GM06990 (cell line): ENCODE measurements around the gene INIP.
"Not testable (repeated sequence)": the region's sequence is repeated elsewhere in the genome, so short reads cannot be mapped to it uniquely, and the experiment has no call there.

ENCODE experiments used
- DNase-seq: peaks from one replicate; pipeline ENCODE4 v3.0.0-alpha.2; 2011; ENCODE audit not compliant: insufficient read length; ENCODE audit errors: extremely low read depth
- H3K27me3 ChIP-seq: replicated peaks from 2 replicates; pipeline ENCODE4 v1.6.0; 2011; ENCODE audit warnings: low read length; ENCODE audit not compliant: control insufficient read depth, insufficient read depth
- H3K36me3 ChIP-seq: 2 replicates; pipeline ENCODE4 v1.5.1; 2011; ENCODE audit warnings: low read length; ENCODE audit not compliant: control insufficient read depth, insufficient read depth
- H3K4me3 ChIP-seq: replicated peaks from 2 replicates; pipeline ENCODE4 v1.5.1; 2011; ENCODE audit warnings: low read depth, mild to moderate bottlenecking, control low read depth, low read length
- CTCF ChIP-seq: IDR thresholded peaks from 2 replicates; pipeline ENCODE4 v1.5.1; 2011; ENCODE audit warnings: low read length, control low read depth, mild to moderate bottlenecking, inconsistent platforms; ENCODE audit not compliant: insufficient read depth, poor library complexity, severe bottlenecking

INIP gene

GRCh38 chr9:112694706-112695555, 23.0 kb downstream of the INIP start:
- no peak for TF ChIP-seq CTCF
- peaks cover 2% of the 10 kb centered on the region for H3K36me3 ChIP-seq
- no peak overlapping the region for H3K4me3 ChIP-seq
- no peak for DNase-seq
- no peaks in the 10 kb centered on the region for H3K27me3 ChIP-seq

GRCh38 chr9:112689161-112689740, 28.7 kb downstream of the INIP start:
- DNase-seq = no peak
- Histone ChIP-seq H3K4me3 (no peak overlapping the region), H3K36me3 (peaks cover 2% of the 10 kb centered on the region), H3K27me3 (no peaks in the 10 kb centered on the region)
- no peak for TF ChIP-seq CTCF

- no peak for TF ChIP-seq CTCF
- H3K36me3 ChIP-seq = no peaks in the 10 kb centered on the region
- no peak for DNase-seq
These were observed 37.0 kb downstream of the INIP start for GRCh38 chr9:112680731-112681402.

GRCh38 chr9:112677040-112677439, 40.9 kb downstream of the INIP start:
- H3K27me3 ChIP-seq = no peaks in the 10 kb centered on the region
- DNase-seq = no peak
- no peak overlapping the region for H3K4me3 ChIP-seq
- no peaks in the 10 kb centered on the region for H3K36me3 ChIP-seq
- TF ChIP-seq CTCF = no peak

More at GRCh38 chr9:112680731-112681402, 37.0 kb downstream of the INIP start:
- no peaks in the 10 kb centered on the region for H3K27me3 ChIP-seq
- H3K4me3 ChIP-seq = no peak overlapping the region

GRCh38 chr9:112673221-112673620, 44.7 kb downstream of the INIP start:
- DNase-seq, H3K4me3 ChIP-seq, H3K27me3 ChIP-seq, H3K36me3 ChIP-seq: not testable (repeated sequence)
